Loucy (cell line): ENCODE results near the gene OR2L5.

Experiments
- H2AFZ ChIP-seq: fragments of 200-600 bp; sonication (generic); 2 replicates; pipeline ENCODE4 v1.6.0; 2016; ENCODE audit warnings: antibody characterized with exemption, mild to moderate bottlenecking, low read length, moderate library complexity
- H3F3A ChIP-seq: fragments of 200-600 bp; 2 replicates; pipeline ENCODE4 v1.6.0; 2016; ENCODE audit warnings: antibody characterized with exemption, low read depth, mild to moderate bottlenecking
- H3K27me3 ChIP-seq: fragments of 200-600 bp; sonication (generic); 2 replicates; pipeline ENCODE4 v1.6.1; 2014; ENCODE audit warnings: low read length, mild to moderate bottlenecking; ENCODE audit not compliant: insufficient read depth, poor library complexity, severe bottlenecking
- H3K36me3 ChIP-seq: fragments of 200-600 bp; sonication (generic); 2 replicates; pipeline ENCODE4 v1.6.1; 2016; ENCODE audit warnings: low read length; ENCODE audit not compliant: insufficient read depth
- H3K4me1 ChIP-seq: fragments of 200-600 bp; sonication (generic); 2 replicates; pipeline ENCODE4 v1.5.1; 2014; ENCODE audit warnings: low read length, mild to moderate bottlenecking; ENCODE audit not compliant: insufficient read depth, poor library complexity, severe bottlenecking
- H3K4me2 ChIP-seq: fragments of 200-600 bp; sonication (generic); 2 replicates; pipeline ENCODE4 v1.6.0; 2014; ENCODE audit warnings: antibody characterized with exemption, low read length, low read depth, mild to moderate bottlenecking; ENCODE audit not compliant: poor library complexity, severe bottlenecking
- H3K4me3 ChIP-seq: fragments of 200-600 bp; sonication (generic); 2 replicates; pipeline ENCODE4 v1.5.1; 2014; ENCODE audit warnings: low read length, mild to moderate bottlenecking, mixed read lengths; ENCODE audit not compliant: poor library complexity, severe bottlenecking
- H3K79me2 ChIP-seq: fragments of 200-600 bp; sonication (generic); 2 replicates; pipeline ENCODE4 v1.6.1; 2014; ENCODE audit warnings: low read length; ENCODE audit not compliant: insufficient read depth
- H3K9ac ChIP-seq: fragments of 200-600 bp; sonication (generic); 2 replicates; pipeline ENCODE4 v1.6.0; 2014; ENCODE audit warnings: mild to moderate bottlenecking, low read depth, low read length, moderate library complexity; ENCODE audit not compliant: poor library complexity, severe bottlenecking
- H3K9me2 ChIP-seq: fragments of 200-600 bp; sonication (generic); replicated peaks from 2 replicates; pipeline ENCODE4 v1.6.1; 2016; ENCODE audit warnings: low read depth, low read length, mixed read lengths
- H3K9me3 ChIP-seq: fragments of 200-600 bp; sonication (generic); 2 replicates; pipeline ENCODE4 v1.6.1; 2014; ENCODE audit warnings: mild to moderate bottlenecking, antibody characterized with exemption, low read length, low read depth; ENCODE audit not compliant: insufficient read depth
- H4K20me1 ChIP-seq: fragments of 200-600 bp; sonication (generic); 2 replicates; pipeline ENCODE4 v1.6.0; 2014; ENCODE audit warnings: antibody characterized with exemption, low read length, mild to moderate bottlenecking; ENCODE audit not compliant: insufficient read depth, poor library complexity, severe bottlenecking
- EZH2phosphoT487 ChIP-seq: fragments of 200-600 bp; IDR thresholded peaks from 2 replicates; pipeline ENCODE4 v1.6.1; 2018; ENCODE audit warnings: antibody characterized with exemption, mild to moderate bottlenecking, moderate library complexity, borderline replicate concordance
- TF ChIP-seq, protein P1 (sequence below): fragments of 200-600 bp; sonication (generic); conservative IDR thresholded peaks from 2 replicates; pipeline ENCODE4 v1.5.1; 2014; ENCODE audit warnings: mild to moderate bottlenecking, antibody characterized with exemption, low read length

OR2L5 gene

DNA sequence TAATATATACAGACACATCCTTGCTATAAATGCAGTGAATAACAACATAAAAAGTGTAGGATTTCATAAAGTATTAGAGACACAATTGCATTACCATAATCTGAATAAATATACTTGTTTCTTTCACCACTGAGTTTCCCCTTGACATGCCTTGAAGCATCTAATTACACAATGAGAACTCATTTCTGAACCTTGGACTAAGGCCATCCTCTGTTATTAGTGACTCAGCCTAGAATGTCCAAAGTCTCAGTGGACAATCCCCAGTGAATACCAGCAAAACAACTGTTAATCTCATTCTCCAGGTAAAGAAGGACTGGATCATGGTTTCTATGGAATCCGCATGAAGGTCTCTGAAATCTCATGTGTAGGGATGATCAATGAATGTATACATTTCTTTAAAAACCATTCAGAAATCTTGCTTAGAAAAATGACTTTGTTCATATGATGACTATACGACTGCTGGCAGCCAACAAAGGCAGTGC lies at the start of gene OR2L5:
Gene OR2L5, plus strand, starts transcription at position 432 of the 482 bp plus-strand sequence. CDS start 8,288 bp downstream, outside the sequence.
- Histone ChIP-seq H2AFZ (no peak within 1 kb of the TSS), H3K4me2 (no peak within 1 kb of the TSS), H3K4me3 (no peak within 1 kb of the TSS), H3F3A (no peaks in the 10 kb centered on the region), H3K36me3 (no peaks in the 10 kb centered on the region), H3K27me3 (no peaks in the 10 kb centered on the region), H3K4me1 (no peaks in the 10 kb centered on the region), H3K9me3 (0 out of 2 replicates have a peak, but pooled peaks cover 3% of the 10 kb centered on the region), H3K9ac (no peak within 1 kb of the TSS), H3K9me2 (no peaks in the 10 kb centered on the region), H4K20me1 (no peaks in the 10 kb centered on the region), H3K79me2 (no peaks in the 10 kb centered on the region)
- no peak for TF ChIP-seq EZH2phosphoT487
- TF ChIP-seq, protein P1, sequence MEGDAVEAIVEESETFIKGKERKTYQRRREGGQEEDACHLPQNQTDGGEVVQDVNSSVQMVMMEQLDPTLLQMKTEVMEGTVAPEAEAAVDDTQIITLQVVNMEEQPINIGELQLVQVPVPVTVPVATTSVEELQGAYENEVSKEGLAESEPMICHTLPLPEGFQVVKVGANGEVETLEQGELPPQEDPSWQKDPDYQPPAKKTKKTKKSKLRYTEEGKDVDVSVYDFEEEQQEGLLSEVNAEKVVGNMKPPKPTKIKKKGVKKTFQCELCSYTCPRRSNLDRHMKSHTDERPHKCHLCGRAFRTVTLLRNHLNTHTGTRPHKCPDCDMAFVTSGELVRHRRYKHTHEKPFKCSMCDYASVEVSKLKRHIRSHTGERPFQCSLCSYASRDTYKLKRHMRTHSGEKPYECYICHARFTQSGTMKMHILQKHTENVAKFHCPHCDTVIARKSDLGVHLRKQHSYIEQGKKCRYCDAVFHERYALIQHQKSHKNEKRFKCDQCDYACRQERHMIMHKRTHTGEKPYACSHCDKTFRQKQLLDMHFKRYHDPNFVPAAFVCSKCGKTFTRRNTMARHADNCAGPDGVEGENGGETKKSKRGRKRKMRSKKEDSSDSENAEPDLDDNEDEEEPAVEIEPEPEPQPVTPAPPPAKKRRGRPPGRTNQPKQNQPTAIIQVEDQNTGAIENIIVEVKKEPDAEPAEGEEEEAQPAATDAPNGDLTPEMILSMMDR = no peak

- no peaks in the 10 kb centered on the region for H3K79me2 ChIP-seq
- H3K4me2 ChIP-seq = no peak within 1 kb of the TSS
- H3K4me1 ChIP-seq = no peaks in the 10 kb centered on the region
- H4K20me1 ChIP-seq = no peaks in the 10 kb centered on the region
- no peaks in the 10 kb centered on the region for H3K36me3 ChIP-seq
- H3F3A ChIP-seq = no peaks in the 10 kb centered on the region
- H3K9me2 ChIP-seq = no peaks in the 10 kb centered on the region
- TF ChIP-seq, protein P1 = no peak
- TF ChIP-seq EZH2phosphoT487 = no peak
- H3K9ac ChIP-seq = no peak within 1 kb of the TSS
- no peaks in the 10 kb centered on the region for H3K9me3 ChIP-seq
- no peak within 1 kb of the TSS for H2AFZ ChIP-seq
- no peak within 1 kb of the TSS for H3K4me3 ChIP-seq
- H3K27me3 ChIP-seq = no peaks in the 10 kb centered on the region
Observed at GRCh38 chr1:247964933-247965332, 48.5 kb upstream of the OR2L5 start, which contains the start of gene OR2AK2. TSS of gene OR2AK2 (plus strand) at chr1:247965233. CDS start at chr1:247965377, 144 bp downstream.

- H3K4me2 ChIP-seq = no peak overlapping the region
- H3K4me3 ChIP-seq = no peak overlapping the region
- no peak overlapping the region for H3K9ac ChIP-seq
- H2AFZ ChIP-seq = no peak overlapping the region
- no peaks in the 10 kb centered on the region for H3K4me1 ChIP-seq
- no peaks in the 10 kb centered on the region for H3K27me3 ChIP-seq
- no peaks in the 10 kb centered on the region for H3K9me3 ChIP-seq
- no peaks in the 10 kb centered on the region for H4K20me1 ChIP-seq
- H3K36me3 ChIP-seq = no peaks in the 10 kb centered on the region
- no peaks in the 10 kb centered on the region for H3F3A ChIP-seq
- no peaks in the 10 kb centered on the region for H3K9me2 ChIP-seq
- no peak for TF ChIP-seq EZH2phosphoT487
- TF ChIP-seq, protein P1 = no peak
- H3K79me2 ChIP-seq = no peaks in the 10 kb centered on the region
Observed at GRCh38 chr1:247966532-247967204, 46.8 kb upstream of the OR2L5 start.
